ENCODE measurements around the gene CYP2R1.

The CYP2R1 gene

GRCh38 chr11:14892036-14892556, at the start of gene CYP2R1:
Gene CYP2R1 (minus strand): TSS chr11:14892231. CDS start chr11:14892205, 26 bp downstream.
- DNase-seq (ENCODE audit: low read depth in 3 of 3), result peak; percentile 78 to 86 (median 85)

- no peak for DNase-seq (ENCODE audit: low read depth in 3 of 3)
Measured at GRCh38 chr11:14938936-14939335, 46.9 kb upstream of the CYP2R1 start.

DNA sequence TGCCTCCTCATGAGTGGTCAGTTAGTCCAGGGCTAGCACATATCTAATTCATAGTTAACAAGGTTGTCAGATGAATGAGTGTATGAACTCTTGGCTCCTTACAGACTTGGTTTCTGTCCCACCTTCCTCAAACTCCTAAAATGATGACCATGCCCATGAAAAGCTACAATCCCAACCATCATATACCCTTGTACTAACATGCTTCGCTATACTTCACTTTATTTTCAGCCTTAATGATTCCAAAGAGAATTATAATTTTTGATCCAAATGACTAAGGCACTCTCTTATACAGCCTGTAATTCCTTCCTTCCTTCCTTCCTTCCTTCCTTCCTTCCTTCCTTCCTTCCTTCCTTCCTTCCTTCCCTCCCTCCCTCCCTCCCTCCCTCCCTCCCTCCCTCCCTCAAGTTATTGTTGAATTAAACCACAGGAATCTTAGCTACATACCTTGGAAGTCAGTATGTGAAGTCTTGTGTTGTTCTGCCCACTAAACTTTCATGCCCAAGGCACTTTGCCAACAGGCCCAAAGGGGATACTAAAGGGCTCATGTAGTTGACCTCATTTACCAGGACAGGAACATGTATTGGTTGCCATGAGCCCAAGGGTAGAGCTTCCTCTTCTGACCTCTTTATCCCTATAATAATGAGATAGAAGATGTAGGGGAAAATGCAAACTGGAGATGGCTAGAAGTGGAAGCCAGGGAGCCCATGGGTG, 42.8 kb upstream of the CYP2R1 start:
- DNase-seq (ENCODE audit: low read depth in 3 of 3), result no peak

- DNase-seq (ENCODE audit: low read depth in 3 of 3), result no peak
Measured at GRCh38 chr11:14932447-14932846, 40.4 kb upstream of the CYP2R1 start.

- DNase-seq (ENCODE audit: low read depth in 3 of 3), result no peak
Measured at GRCh38 chr11:14930369-14930768, 38.3 kb upstream of the CYP2R1 start.

DNA sequence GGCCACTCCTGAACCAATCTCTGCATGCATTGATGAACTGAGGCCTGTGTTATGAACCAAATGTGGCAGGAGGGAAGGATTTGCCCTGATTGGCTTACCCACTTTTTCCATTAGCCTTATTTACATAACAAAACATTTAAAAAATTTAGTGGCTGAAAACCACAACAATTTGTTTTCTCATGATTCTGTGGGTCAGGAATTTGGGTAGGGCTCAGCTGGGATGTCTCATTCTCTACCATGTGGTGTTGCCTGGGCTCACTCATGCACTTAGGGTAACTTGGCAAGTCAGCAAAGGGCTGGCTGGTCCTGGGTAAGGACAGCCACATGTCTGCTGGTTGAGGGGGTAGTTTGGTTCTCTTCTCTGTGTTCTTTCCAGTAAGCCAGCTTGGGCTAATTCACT, 35.1 kb upstream of the CYP2R1 start:
- no peak for DNase-seq (ENCODE audit: low read depth in 3 of 3)

DNA sequence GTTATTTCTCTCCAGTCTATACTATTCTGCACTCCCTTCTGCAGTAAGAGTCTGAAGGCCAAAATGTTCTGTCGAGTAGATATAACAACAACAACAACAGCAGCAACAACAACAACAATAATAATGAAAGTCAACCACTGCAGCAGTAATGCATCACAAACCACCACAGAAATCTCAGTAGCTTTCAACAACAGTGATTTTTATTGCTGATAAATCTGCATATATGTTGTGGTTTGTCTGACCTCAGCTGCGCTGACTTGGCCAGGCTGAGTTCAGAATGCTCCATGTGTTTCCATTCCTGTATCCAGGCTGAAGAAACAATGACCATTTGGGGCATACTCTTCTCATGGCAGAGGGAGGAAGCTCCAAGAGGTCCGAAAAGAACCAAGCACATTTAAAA, 32.3 kb upstream of the CYP2R1 start:
- no peak for DNase-seq (ENCODE audit: low read depth in 3 of 3)

DNA sequence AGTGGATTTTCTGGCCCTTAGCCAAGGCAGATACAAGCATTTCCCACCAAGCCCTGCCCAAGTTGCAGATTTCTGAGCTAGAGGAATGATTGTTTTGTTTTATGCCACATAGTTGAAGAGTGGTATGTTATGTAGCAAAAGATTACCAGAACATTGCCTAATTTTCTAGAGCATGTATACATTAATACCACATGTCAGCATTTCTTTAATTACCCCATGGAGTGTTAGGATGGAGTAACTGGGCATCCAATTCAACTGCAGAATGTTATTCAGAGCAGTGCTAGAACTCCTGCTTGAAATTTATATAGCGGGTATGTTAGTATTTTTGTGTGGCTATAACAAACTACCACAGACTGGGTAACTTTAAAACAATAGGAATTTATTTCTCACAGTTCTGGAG, 24.4 kb upstream of the CYP2R1 start:
- DNase-seq (ENCODE audit: low read depth in 3 of 3), result no peak

DNA sequence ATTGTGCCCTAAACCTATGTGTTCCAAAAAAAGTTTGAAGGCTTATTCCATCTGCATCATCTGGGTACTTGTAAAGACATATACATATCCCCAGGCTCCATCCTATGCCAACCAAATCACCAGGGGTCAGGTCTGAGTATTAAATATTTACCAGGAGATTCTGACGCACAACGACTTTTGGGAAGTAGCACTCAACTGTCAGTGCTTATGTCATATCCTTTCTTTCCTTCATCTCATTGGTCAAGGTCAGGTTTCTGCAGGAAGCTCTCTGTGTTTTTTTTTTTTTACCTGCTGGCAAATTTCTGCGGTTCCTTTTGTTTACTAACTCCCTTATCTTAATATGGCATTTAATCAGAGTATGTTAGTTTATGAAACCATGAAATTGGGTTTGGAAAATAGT, 22.5 kb upstream of the CYP2R1 start:
- no peak for DNase-seq (ENCODE audit: low read depth in 3 of 3)

DNA sequence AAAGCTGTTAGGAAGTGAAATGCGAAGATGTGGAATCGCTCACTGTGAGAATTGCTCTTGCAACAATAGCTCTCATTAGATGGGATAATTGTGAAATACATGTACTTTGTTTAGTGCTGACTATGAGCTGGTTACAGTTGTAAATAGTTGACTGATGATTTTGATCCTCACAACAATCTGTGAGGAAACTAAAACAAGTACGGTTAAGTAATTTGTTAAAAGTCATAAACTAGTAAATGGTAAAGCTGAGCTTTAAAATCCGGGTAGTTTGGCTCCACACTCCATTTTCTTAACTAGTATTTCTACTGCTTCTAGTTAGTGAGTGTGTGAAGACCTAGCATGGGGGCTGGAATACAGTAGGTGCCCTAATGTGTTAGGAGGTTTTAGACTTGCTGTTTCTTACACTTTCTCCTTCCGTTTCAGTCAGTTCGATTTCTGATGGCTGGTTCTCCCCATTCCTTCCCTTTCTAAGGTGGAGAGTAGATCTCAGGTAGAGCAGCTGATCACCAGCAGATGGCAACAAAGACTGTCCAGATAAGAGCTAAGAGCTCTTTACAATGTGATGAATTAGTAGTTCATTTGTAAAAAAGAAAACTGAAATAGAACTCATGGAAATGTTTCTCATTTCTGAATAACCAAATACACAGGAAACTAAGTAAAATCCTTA, 16.3 kb upstream of the CYP2R1 start:
- DNase-seq (ENCODE audit: low read depth in 3 of 3), result no peak

- peak; percentile 70 to 86 (median 82) for DNase-seq (ENCODE audit: low read depth in 3 of 3)
Measured at GRCh38 chr11:14907411-14908213, 15.6 kb upstream of the CYP2R1 start.

GRCh38 chr11:14906993-14907392, 15.0 kb upstream of the CYP2R1 start:
- DNase-seq (ENCODE audit: low read depth in 3 of 3), result no peak

DNA sequence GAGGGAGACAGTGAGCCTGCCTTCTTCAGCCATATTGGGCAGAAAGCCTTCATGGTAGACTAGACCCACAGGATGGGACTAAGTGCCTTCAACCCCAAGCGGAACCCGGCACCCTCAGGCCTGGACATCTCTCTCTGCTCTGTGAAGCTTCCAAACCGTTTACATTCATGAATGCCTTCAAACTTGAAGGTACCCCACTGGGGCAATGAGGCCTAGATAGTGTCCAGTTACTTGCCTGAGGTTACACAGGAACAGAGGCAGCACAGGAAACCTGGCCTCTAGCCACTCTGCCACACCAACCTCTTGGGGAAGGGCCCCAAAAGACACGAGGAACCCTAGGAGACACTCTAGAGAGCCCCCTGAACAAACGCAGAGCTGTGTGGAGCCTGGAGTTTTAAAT, 14.5 kb upstream of the CYP2R1 start:
- no peak for DNase-seq (ENCODE audit: low read depth in 3 of 3)

DNA sequence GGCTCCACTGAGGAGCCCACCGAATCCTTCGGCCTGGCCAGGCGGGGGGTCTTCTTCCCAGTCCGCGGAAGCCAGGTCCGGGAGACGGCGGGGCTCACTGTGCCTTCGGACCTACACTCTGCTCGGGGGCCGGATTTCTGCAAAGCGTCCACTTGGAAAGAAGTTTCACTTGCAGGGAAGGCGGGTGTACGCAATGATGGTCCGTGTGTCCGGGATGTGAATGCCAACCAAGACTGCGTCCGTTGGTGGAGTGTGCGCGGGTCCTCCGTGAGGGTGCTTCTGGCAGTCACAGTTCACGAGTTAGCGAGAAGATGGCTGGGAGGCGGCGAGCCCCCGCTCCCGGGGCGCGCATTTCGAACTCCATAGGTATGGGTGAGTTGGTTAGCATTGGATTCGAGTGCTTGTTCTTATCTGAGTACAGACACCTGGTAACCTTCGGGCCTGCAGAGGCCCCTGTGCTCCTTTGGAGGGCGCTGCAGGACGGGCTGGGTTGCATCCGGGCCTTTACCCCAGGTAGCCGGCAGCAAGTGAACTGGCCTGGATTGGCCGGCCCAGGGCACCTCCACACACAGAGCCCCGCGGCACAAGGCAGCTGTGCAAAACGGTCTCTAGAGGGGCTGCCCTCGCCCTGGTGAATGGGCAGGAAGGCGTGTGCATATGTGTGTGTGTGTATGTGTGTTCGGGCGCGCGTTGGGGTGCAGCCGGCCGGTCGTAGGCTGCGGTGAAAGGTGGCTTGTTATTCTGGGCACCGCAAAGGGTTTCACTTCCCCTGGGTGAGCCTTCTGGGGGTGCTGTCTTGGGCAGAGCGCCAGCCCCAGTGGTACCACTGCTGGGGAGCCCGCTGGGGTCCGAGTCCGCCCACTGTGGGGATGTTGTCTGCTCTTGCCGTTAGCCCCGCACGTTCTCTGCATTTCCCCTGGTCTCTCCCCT, 13.3 kb upstream of the CYP2R1 start:
- DNase-seq (ENCODE audit: low read depth in 3 of 3), result peak; percentile 48 to 64 (median 48)

DNA sequence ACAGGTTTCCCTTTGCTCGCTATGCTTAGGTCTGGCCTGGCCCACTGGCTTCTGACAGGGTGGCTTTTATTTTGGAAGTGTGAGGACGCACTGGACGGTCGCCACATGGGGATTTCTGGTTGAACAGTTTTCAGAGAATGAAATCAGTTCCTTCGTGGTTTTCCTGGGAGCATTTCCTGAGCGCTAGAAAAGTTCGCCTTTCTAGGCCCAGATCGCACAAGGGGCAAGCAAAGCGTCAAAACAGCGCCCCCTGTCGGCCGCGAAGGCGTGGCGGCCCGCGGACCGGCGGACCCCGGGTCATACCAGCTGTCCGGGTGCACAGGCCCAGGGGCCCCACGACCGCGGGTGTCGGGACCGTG, 12.7 kb upstream of the CYP2R1 start:
- peak; percentile 63 to 85 (median 85) for DNase-seq (ENCODE audit: low read depth in 3 of 3)

DNA sequence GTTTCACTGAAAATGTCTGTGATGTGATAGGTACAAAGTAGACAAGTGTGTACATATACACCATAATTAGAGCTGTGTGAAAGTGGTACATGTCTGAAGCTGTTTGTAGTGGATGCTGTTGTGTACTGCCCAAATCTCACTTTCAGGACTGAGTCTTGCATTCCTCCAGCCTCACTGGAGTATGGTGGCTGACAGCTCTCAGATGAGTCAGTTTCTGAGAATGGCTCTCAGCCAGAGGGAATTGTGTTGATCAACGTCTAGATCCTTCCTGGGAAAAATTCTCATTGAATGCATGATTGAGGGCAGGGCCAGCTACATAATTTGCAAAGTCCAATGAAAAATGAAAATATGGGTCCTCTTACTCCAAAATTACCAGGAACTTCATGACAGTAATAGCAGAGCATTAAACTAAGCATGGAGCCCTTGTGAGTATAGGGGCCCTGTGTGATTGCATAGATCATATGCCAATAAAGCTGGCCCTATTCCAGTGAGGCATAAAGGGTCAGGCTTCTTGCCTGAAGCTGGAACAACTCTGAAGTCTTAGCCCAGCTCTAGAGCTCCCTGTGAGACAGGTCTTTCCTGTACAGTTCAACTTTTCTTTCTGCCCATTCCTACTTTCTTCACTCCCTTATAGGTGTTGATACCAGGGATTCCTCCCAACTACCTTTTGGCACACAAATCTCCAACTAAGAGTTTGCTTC, 10.8 kb upstream of the CYP2R1 start:
- no peak for DNase-seq (ENCODE audit: low read depth in 3 of 3)

GRCh38 chr11:14898906-14899305, 6.9 kb upstream of the CYP2R1 start:
- no peak for DNase-seq (ENCODE audit: low read depth in 3 of 3)

GRCh38 chr11:14898355-14898754, 6.3 kb upstream of the CYP2R1 start:
- no peak for DNase-seq (ENCODE audit: low read depth in 3 of 3)

DNA sequence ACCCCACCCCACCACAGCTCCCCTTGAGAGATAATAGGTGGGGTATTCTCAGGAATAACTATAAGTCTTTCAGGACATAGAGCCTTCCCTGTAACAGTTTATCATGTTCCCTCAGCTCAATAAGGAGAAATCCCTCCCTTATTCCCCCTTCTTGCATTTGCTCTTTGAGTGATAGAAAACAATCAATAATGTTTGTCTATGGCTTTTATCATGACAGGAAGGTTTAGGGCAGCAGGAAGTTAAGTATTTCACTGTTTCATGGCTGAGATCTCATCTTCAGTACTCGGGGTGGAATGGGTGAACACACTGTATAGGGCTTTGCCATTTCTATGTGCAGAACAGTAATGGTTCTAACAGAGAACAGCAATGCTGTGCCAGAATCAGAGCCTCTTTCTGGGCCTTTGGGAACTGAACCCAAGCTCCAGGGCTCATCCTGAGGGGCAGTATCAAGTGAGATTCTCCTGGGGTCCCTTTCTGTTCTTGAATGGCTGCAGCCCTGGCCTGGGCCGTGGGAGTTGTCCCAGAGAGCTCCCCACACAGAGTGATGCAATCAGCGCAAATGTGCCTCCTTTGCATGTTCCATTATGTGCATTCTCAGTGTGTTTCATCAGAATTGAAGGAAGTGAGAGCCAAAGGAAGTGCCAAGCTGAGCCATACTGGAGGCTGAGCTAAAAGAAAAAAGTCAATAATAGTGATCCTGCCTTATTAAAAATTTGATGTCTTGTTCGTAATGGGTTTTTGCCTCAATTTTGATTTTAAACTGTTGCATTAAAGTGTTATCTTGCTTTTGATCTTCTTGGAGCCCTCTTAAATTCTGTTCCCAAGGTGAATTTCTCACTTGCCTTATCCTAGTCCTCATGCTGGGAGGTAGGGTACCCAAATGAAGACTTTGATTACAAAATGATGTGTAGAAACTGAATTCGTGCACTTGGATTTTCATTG, 2.9 kb upstream of the CYP2R1 start:
- DNase-seq (ENCODE audit: low read depth in 3 of 3), result no peak

DNA sequence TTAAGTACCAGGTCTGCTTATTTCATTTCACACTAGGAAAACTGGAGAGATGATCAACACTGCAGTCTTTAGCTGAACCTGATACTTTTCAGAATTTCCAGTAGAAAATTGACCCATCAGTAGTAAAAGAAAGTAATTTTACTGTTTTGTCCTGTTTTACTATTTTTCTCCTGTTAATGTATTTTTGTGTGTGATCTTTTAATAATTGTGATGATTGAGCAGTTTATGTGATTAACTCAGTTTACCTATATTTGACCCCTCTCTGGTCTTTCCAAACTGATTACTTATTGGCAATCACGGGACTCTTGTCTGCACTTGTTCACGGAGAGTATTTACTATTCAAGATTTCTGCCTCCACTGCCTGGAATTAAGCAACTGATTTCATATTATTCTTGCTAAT, 546 bp upstream of the CYP2R1 start:
- DNase-seq (ENCODE audit: low read depth in 3 of 3), result no peak

Data from stimulated activated CD4-positive, alpha-beta T cell treated with anti-CD3 and anti-CD28 coated beads, TNF-alpha, amount 100 ng/mL, for 48 hours (primary cell).